GM19455 (cell line): ENCODE measurements around the gene POLD1.

ENCODE experiments used
- ATAC-seq: cut with Tn5 transposase; IDR thresholded peaks from one replicate; pipeline ENCODE4 v1.9.1; 2021; ENCODE audit not compliant: unreplicated experiment

Gene POLD1

GRCh38 chr19:50461066-50461875 is 77.1 kb downstream of the POLD1 start:
- ATAC-seq, result peak; percentile 44

- no peak for ATAC-seq
These were observed 78.8 kb downstream of the POLD1 start for GRCh38 chr19:50462970-50463369.

GRCh38 chr19:50464348-50464747 is 80.2 kb downstream of the POLD1 start:
- no peak for ATAC-seq

- ATAC-seq, result no peak
These were observed 80.9 kb downstream of the POLD1 start for GRCh38 chr19:50465000-50465399.

- no peak for ATAC-seq
These were observed 82.0 kb downstream of the POLD1 start for GRCh38 chr19:50465986-50466705.

GRCh38 chr19:50466706-50467039 is 82.5 kb downstream of the POLD1 start:
- no peak for ATAC-seq

GRCh38 chr19:50467566-50467965 is 83.4 kb downstream of the POLD1 start:
- ATAC-seq, result no peak
